ENCODE data around the gene MOGAT2. TPM values are rescaled to one million over a fixed set of nuclear protein-coding genes. Genes with fewer than 3 reads are reported as not detected.

Gene MOGAT2
- total and polyA plus RNA-seq, 2 of the 4 experiments (the other 2 are of a cell fraction) = not detected

DNA sequence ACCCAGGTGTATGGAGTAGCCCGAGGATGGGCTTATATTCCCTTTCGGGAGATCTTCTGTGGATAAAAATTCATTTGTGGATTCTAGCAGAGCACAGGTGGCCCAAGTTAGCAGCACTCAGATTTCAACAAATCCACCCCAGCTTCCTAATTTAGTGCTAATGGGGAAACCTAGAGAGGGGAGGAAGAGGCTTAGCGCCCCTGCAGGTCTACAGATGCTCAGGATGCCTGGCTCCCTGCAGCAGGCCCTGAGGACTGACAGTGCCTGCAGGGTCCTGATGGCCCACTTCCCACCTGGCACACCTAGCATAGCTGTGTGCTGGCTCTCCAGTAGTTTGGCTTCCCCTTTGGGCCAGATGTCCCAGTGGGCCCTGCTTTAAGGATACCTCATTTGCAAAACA, 57.4 kb downstream of the MOGAT2 start:
- Histone ChIP-seq H2BK20ac (ENCODE audit: low read depth, low read length) (no peak overlapping the region), H3K9me1 (ENCODE audit: insufficient read depth, low read length) (no peaks in the 10 kb centered on the region), H3K4me1 (ENCODE audit: control insufficient read depth, insufficient read depth, low read length) (no peaks in the 10 kb centered on the region), H2BK15ac (ENCODE audit: low read depth, low read length) (no peak overlapping the region), H3K4me2 (ENCODE audit: low read depth, low read length) (no peak overlapping the region), H3K4ac (ENCODE audit: low read depth, low read length) (no peak overlapping the region), H3K27ac (ENCODE audit: insufficient read depth, low read length) (no peak overlapping the region), H4K20me1 (ENCODE audit: insufficient read depth, low read length) (no peaks in the 10 kb centered on the region), H3K9ac (ENCODE audit: low read depth, low read length) (no peak overlapping the region), H2AK9ac (replicated peaks; ENCODE audit: low read depth, low read length, poor library complexity) (no peak overlapping the region), H3K14ac (replicated peaks; ENCODE audit: low read depth, low read length) (no peak overlapping the region), H3K56ac (ENCODE audit: extremely low read depth, insufficient read depth, low read length) (no peak overlapping the region), H3K27me3 (ENCODE audit: control insufficient read depth, insufficient read depth, low read length) (peaks cover 24% of the 10 kb centered on the region), H2AFZ (replicated peaks; ENCODE audit: low read length, poor library complexity) (no peak overlapping the region), H4K8ac (ENCODE audit: low read depth in 2 of 2, low read length in 2 of 2) (no peak overlapping the region), H3K36me3 (ENCODE audit: control insufficient read depth, insufficient read depth, low read length) (no peaks in the 10 kb centered on the region), H4K91ac (ENCODE audit: insufficient read depth, low read depth, low read length) (no peak overlapping the region), H2BK5ac (ENCODE audit: low read depth, low read length, poor library complexity, severe bottlenecking) (no peak overlapping the region), H4K5ac (ENCODE audit: low read depth, low read length) (no peak overlapping the region), H3K9me3 (ENCODE audit: control insufficient read depth, insufficient read depth, low read length) (no peaks in the 10 kb centered on the region), H3K4me3 (ENCODE audit: insufficient read depth, low read depth, low read length) (no peak overlapping the region), H3K18ac (ENCODE audit: low read depth, low read length) (no peak overlapping the region), H2BK120ac (ENCODE audit: low read depth, low read length) (no peak overlapping the region), H2AK5ac (ENCODE audit: low read depth, low read length) (no peak overlapping the region), H3K79me1 (ENCODE audit: low read depth in 1 of 2, low read length in 2 of 2) (no peaks in the 10 kb centered on the region), H3K23ac (ENCODE audit: low read depth, low read length) (no peak overlapping the region)
- in situ Hi-C loops (cut with MboI; ENCODE audit: low sequenced_read_pairs) (no loop called here), dilution Hi-C loops (cut with HindIII; ENCODE audit: low sequenced_read_pairs, unreplicated experiment) (no loop called here), intact Hi-C loops (cut with micrococcal nuclease) (no loop called here)
- TF ChIP-seq, protein P1, sequence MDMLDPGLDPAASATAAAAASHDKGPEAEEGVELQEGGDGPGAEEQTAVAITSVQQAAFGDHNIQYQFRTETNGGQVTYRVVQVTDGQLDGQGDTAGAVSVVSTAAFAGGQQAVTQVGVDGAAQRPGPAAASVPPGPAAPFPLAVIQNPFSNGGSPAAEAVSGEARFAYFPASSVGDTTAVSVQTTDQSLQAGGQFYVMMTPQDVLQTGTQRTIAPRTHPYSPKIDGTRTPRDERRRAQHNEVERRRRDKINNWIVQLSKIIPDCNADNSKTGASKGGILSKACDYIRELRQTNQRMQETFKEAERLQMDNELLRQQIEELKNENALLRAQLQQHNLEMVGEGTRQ (IDR thresholded peaks at IDR 0.05; ENCODE audit: low read depth, low read length) = no peak
- TF ChIP-seq RCOR1 (IDR thresholded peaks at IDR 0.05; ENCODE audit: insufficient replicate concordance, low read length) = no peak
- no peak for TF ChIP-seq CHD1 (IDR thresholded peaks at IDR 0.05; ENCODE audit: low read depth, low read length)
- TF ChIP-seq MXI1 (IDR thresholded peaks at IDR 0.05; ENCODE audit: borderline replicate concordance, low read depth, low read length) = no peak
- TF ChIP-seq MAZ (IDR thresholded peaks at IDR 0.05; ENCODE audit: borderline replicate concordance, low read depth, low read length) = no peak
- no peak for TF ChIP-seq SMC3 (IDR thresholded peaks at IDR 0.05; ENCODE audit: low read depth, low read length)
- TF ChIP-seq MAFK (IDR thresholded peaks at IDR 0.05; ENCODE audit: low read depth, low read length) = no peak
- no peak for TF ChIP-seq NFE2L2 (IDR thresholded peaks at IDR 0.05; ENCODE audit: low read depth, low read length)
- no peak for TF ChIP-seq CEBPB (IDR thresholded peaks at IDR 0.05; ENCODE audit: low read depth, low read length)
- TF ChIP-seq BHLHE40 (IDR thresholded peaks at IDR 0.05; ENCODE audit: low read depth, low read length) = no peak
- no peak for TF ChIP-seq FOS (IDR thresholded peaks at IDR 0.05; ENCODE audit: low read depth, low read length)
- DNase-seq (no peak), ATAC-seq (ENCODE audit: low read depth) (no peak)
- WGBS, 2 experiments (ENCODE audit: extremely low coverage in 2 of 2, insufficient read length in 1 of 2) = no CpG with 5 or more reads among the region's 3 CpGs
- no TSS peak for BruUV-seq (replicated peaks)
- ChIA-PET POLR2A (ENCODE audit: unreplicated experiment) (no interaction called here), CTCF (no interaction called here)
